SK-N-SH (cell line): Measurements from ENCODE around the gene PABPN1L. TPM values are rescaled to one million over a fixed set of nuclear protein-coding genes. Genes with fewer than 3 reads are reported as not detected.
"Not testable (repeated sequence)": the region's sequence is repeated elsewhere in the genome, so short reads cannot be mapped to it uniquely, and the experiment has no call there.

Source experiments
- CTCF ChIA-PET: fragments of 300-600, 350-600 bp; formaldehyde crosslinking; extraction: SDS; loops from one replicate; lab custom pipeline; 2021; lab: Yijun Ruan, JAX
- POLR2A ChIA-PET: fragments of 350-600 bp; sonication (Branson Sonifier 250); formaldehyde crosslinking; extraction: SDS; loops from one replicate; lab custom pipeline; 2020; ENCODE audit warnings: antibody characterized with exemption, inconsistent platforms; lab: Yijun Ruan, JAX
- DNase-seq: peaks from one replicate; pipeline ENCODE4 v3.0.0; 2012
- H2AFZ ChIP-seq: fragments of 200-600 bp; sonication (generic); 2 replicates; pipeline ENCODE4 v1.8.1; 2016; ENCODE audit warnings: antibody characterized with exemption, mild to moderate bottlenecking, low read depth
- H3F3A ChIP-seq: fragments of 200-600 bp; sonication (generic); replicated peaks from 2 replicates; pipeline ENCODE3; 2016; ENCODE audit warnings: antibody characterized with exemption, mild to moderate bottlenecking; ENCODE audit not compliant: insufficient read depth
- H3K27ac ChIP-seq, 2 experiments: fragments of 200-500 bp in 1 of 2; fragments of 200-600 bp in 1 of 2; sonication (Bioruptor generic) in 1 of 2; sonication (generic), shearing (Covaris generic) in 1 of 2; 2 replicates each; pipeline versions ENCODE4 v1.5.1 to v1.6.1; 2014 to 2016; ENCODE audit warnings: low read depth in 2 of 2, inconsistent platforms in 1 of 2, low read length in 1 of 2, mild to moderate bottlenecking in 1 of 2, mixed read lengths in 1 of 2
- H3K27me3 ChIP-seq: fragments of 200-600 bp; sonication (generic), shearing (Covaris generic); 2 replicates; pipeline ENCODE4 v1.6.1; 2016; ENCODE audit warnings: mixed run types; ENCODE audit not compliant: insufficient read depth
- H3K36me3 ChIP-seq, 2 experiments: fragments of 200-500 bp in 1 of 2; fragments of 200-600 bp in 1 of 2; sonication (Bioruptor generic) in 1 of 2; sonication (generic) in 1 of 2; replicated peaks in 1 of 2; 2 replicates each; pipeline versions ENCODE3 to v1.5.1; 2014 to 2016; ENCODE audit warnings: low read length in 1 of 2, mild to moderate bottlenecking in 1 of 2; ENCODE audit not compliant: insufficient read depth in 2 of 2, control insufficient read depth in 1 of 2
- H3K4me1 ChIP-seq, 2 experiments: fragments of 200-500 bp in 1 of 2; fragments of 200-600 bp in 1 of 2; sonication (Bioruptor generic) in 1 of 2; sonication (generic), shearing (Covaris generic) in 1 of 2; 2 replicates each; pipeline versions ENCODE4 v1.5.1 to v1.6.1; 2014 to 2016; ENCODE audit warnings: low read depth in 1 of 2, low read length in 1 of 2, mixed run types in 1 of 2; ENCODE audit not compliant: insufficient read depth in 2 of 2, control insufficient read depth in 1 of 2
- H3K4me2 ChIP-seq: fragments of 200-600 bp; sonication (generic), shearing (Covaris generic); 2 replicates; pipeline ENCODE4 v1.6.1; 2017; ENCODE audit warnings: mixed run types
- H3K4me3 ChIP-seq, 2 experiments: fragments of 200-500 bp in 1 of 2; fragments of 200-600 bp in 1 of 2; sonication (Bioruptor generic) in 1 of 2; sonication (generic), shearing (Covaris generic) in 1 of 2; 2 replicates each; pipeline versions ENCODE4 v1.5.1 to v1.8.1; 2014 to 2016; ENCODE audit warnings: low read depth in 2 of 2, inconsistent platforms in 1 of 2, low read length in 1 of 2, mild to moderate bottlenecking in 1 of 2, mixed read lengths in 1 of 2, moderate library complexity in 1 of 2
- H3K79me2 ChIP-seq: fragments of 200-600 bp; sonication (generic); 2 replicates; pipeline ENCODE4 v1.8.1; 2017; ENCODE audit warnings: mild to moderate bottlenecking; ENCODE audit not compliant: insufficient read depth
- H3K9ac ChIP-seq: fragments of 200-600 bp; sonication (generic); 2 replicates; pipeline ENCODE4 v1.6.1; 2017; ENCODE audit warnings: mixed run types
- H3K9me2 ChIP-seq: fragments of 200-600 bp; sonication (generic); 2 replicates; pipeline ENCODE4 v1.6.1; 2017; ENCODE audit warnings: mixed run types
- H3K9me3 ChIP-seq: fragments of 200-600 bp; sonication (generic); 2 replicates; pipeline ENCODE4 v1.6.1; 2017; ENCODE audit warnings: mixed run types, mild to moderate bottlenecking, moderate library complexity
- H4K20me1 ChIP-seq: fragments of 200-600 bp; sonication (generic); 2 replicates; pipeline ENCODE4 v1.6.1; 2017; ENCODE audit warnings: mild to moderate bottlenecking, mixed run types; ENCODE audit not compliant: insufficient read depth
- CHD2 ChIP-seq: fragments of 150-350 bp; IDR thresholded peaks from 2 replicates; pipeline ENCODE4 v1.6.1; 2018; ENCODE audit warnings: low read length; ENCODE audit not compliant: partially characterized antibody
- ELF1 ChIP-seq: IDR thresholded peaks from 2 replicates; pipeline ENCODE4 v1.4.0; 2012
- FOXM1 ChIP-seq: IDR thresholded peaks from 2 replicates; pipeline ENCODE4 v1.4.0; 2012; ENCODE audit warnings: low read depth, mild to moderate bottlenecking
- GABPA ChIP-seq: IDR thresholded peaks from 2 replicates; pipeline ENCODE4 v1.4.0; 2012; ENCODE audit warnings: low read depth, mild to moderate bottlenecking
- GATA2 ChIP-seq: sonication (generic); formaldehyde crosslinking; IDR thresholded peaks from 2 replicates; pipeline ENCODE4 v1.5.0; 2020; ENCODE audit warnings: mild to moderate bottlenecking, missing genetic modification reagents
- JUND ChIP-seq: IDR thresholded peaks from 2 replicates; pipeline ENCODE4 v1.4.0; 2012
- MXI1 ChIP-seq: IDR thresholded peaks from 2 replicates; pipeline ENCODE4 v1.6.1; 2012; ENCODE audit warnings: mild to moderate bottlenecking, low read depth, low read length, improper control_type of control experiment
- NRF1 ChIP-seq: IDR thresholded peaks from 2 replicates; pipeline ENCODE4 v1.6.1; 2012; ENCODE audit warnings: low read depth, mild to moderate bottlenecking, low read length
- PBX3 ChIP-seq: IDR thresholded peaks from 2 replicates; pipeline ENCODE4; 2012
- POLR2AphosphoS5 ChIP-seq: IDR thresholded peaks from 2 replicates; pipeline ENCODE4 v1.6.1; 2012; ENCODE audit warnings: low read depth, low read length
- RCOR1 ChIP-seq: fragments of 150-350 bp; IDR thresholded peaks from 2 replicates; pipeline ENCODE4 v1.6.1; 2017; ENCODE audit warnings: antibody characterized with exemption, low read length
- RFX5 ChIP-seq: IDR thresholded peaks from 2 replicates; pipeline ENCODE4 v1.6.1; 2012; ENCODE audit warnings: mild to moderate bottlenecking, improper control_type of control experiment, low read length
- SIN3A ChIP-seq: IDR thresholded peaks from 2 replicates; pipeline ENCODE4 v1.6.1; 2012; ENCODE audit warnings: low read depth, mild to moderate bottlenecking, low read length, moderate library complexity, borderline replicate concordance
- SMC3 ChIP-seq: IDR thresholded peaks from 2 replicates; pipeline ENCODE4 v1.6.1; 2012; ENCODE audit warnings: low read depth, low read length, improper control_type of control experiment
- TAF1 ChIP-seq: IDR thresholded peaks from 2 replicates; pipeline ENCODE4 v1.6.1; 2012; ENCODE audit warnings: low read depth, mild to moderate bottlenecking, low read length, moderate library complexity, borderline replicate concordance
- TCF12 ChIP-seq: IDR thresholded peaks from 2 replicates; pipeline ENCODE4 v1.4.0; 2012
- USF1 ChIP-seq: IDR thresholded peaks from 2 replicates; pipeline ENCODE4 v1.4.0; 2012; ENCODE audit warnings: low read depth, borderline replicate concordance
- USF2 ChIP-seq: fragments of 150-350 bp; IDR thresholded peaks from 2 replicates; pipeline ENCODE4 v1.6.1; 2017; ENCODE audit warnings: antibody characterized with exemption, low read length, low read depth, borderline replicate concordance
- YY1 ChIP-seq: IDR thresholded peaks from 2 replicates; pipeline ENCODE4 v1.4.0; 2012; ENCODE audit warnings: low read depth, mild to moderate bottlenecking
- WGBS: methylation state at CpG from one replicate; pipeline ENCODE4 v1.1.6; 2017; ENCODE audit warnings: low lambda C conversion rate; 5-methylcytosine and 5-hydroxymethylcytosine counted together
- polyA plus RNA-seq, 3 experiments: library from polyadenylated mRNA; depleted of rRNA; stranded (reverse); fragments of >200 nt; gene quantifications; 2 replicates each; pipeline ENCODE4 v1.2.3, GENCODE V29; 2012

Gene PABPN1L
- polyA plus RNA-seq, 1 of the 3 experiments (the other 2 are of a cell fraction): not detected

- 91% methylated on average over 13 of the region's 33 CpGs for WGBS
- Histone ChIP-seq H3K79me2 (no peaks in the 10 kb centered on the region), H3K27ac (no peak overlapping the region), H3K27me3 (no peaks in the 10 kb centered on the region), H3K4me1 (no peaks in the 10 kb centered on the region), H3K9me2 (no peaks in the 10 kb centered on the region), H3F3A (no peaks in the 10 kb centered on the region), H2AFZ (no peak overlapping the region), H3K9me3 (no peaks in the 10 kb centered on the region), H4K20me1 (no peaks in the 10 kb centered on the region), H3K36me3 (peaks cover 0 to 19% of the 10 kb centered on the region in 2 experiments), H3K9ac (no peak overlapping the region), H3K4me2 (no peak overlapping the region), H3K4me3 (no peak overlapping the region)
- TF ChIP-seq MXI1: no peak
- TF ChIP-seq RCOR1: no peak
- no peak for TF ChIP-seq TCF12
- no peak for TF ChIP-seq CHD2
- no peak for TF ChIP-seq FOXM1
- TF ChIP-seq YY1: no peak
- no peak for TF ChIP-seq GATA2 (CRISPR knock-in tag)
- no peak for TF ChIP-seq POLR2AphosphoS5
- ChIA-PET CTCF (interaction anchor here (1.2 kb wide), 2 partner anchors 9 to 343 kb away, joined by 3 read pairs; no protein-coding TSS in a partner anchor), POLR2A (no interaction called here)
- no peak for DNase-seq
Measured at GRCh38 chr16:88824256-88825077, 42.0 kb downstream of the PABPN1L start.

DNA sequence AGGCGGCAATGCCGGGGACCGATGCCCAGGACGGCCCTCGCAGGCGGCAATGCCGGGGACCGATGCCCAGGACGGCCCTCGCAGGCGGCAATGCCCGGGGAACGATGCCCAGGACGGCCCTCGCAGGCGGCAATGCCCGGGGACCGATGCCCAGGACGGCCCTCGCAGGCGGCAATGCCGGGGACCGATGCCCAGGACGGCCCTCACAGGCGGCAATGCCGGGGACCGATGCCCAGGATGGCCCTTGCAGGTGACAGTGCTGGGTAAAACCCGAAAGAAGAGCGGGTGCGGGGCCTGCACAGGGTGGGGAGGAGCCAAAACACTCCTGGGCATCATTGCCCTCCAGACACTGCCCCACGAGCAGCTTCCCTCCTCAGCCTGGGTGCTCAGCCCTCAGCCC, 42.8 kb downstream of the PABPN1L start:
- H3K4me1 ChIP-seq, H3K27me3 ChIP-seq, H3K9me3 ChIP-seq, H3K4me3 ChIP-seq, H3K9ac ChIP-seq, DNase-seq, H3K79me2 ChIP-seq, H3K27ac ChIP-seq, H2AFZ ChIP-seq, H4K20me1 ChIP-seq, POLR2A ChIA-PET, H3K9me2 ChIP-seq, H3F3A ChIP-seq, H3K4me2 ChIP-seq: not testable (repeated sequence)
- H3K36me3 ChIP-seq: peaks cover 0 to 19% of the 10 kb centered on the region in 2 experiments
- CTCF ChIA-PET: interaction anchor here (0.6 kb wide), 1 partner anchor 57 kb away, joined by 3 read pairs; no protein-coding TSS in a partner anchor
- 97% methylated on average over 24 of the region's 31 CpGs for WGBS

DNA sequence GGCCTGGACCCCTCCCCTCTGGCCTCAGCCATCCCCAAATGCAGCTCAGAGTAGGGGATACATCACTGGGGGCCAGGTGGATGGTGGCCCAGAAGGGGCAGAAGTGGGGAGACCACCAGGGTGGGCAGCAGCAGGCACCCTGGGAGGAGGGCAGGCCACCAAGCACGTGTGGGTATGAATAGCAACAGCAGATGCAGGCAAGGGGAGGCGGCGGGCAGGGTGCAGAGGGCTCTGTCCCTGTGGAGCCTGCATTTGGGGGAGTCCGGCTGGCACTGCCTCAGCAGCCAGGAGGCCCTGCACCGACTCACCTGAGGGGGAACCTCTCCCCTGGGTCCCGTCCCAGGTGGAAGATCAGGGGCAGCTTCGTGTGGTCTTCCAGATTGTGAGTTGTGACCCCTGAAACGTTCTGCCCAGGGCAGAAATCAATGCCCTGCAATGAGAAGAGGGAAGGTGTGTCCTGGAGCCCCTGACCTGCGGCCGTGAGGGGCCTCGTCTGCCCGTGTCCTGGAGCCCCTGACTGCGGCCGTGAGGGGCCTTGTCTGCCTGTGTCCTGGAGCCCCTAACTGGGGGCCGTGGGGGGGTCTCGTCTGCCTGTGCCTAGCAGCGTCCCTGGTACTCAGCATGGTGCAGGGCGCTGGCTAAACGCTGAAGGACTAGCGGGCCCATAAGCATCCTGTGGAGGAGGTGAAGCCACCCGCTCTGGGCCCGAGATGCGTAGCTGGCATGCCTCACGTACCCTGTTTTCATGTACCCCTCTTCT, 44.0 kb downstream of the PABPN1L start:
- Histone ChIP-seq H4K20me1 (no peaks in the 10 kb centered on the region), H3K4me3 (no peak overlapping the region), H3K9me3 (no peaks in the 10 kb centered on the region), H3K4me1 (no peaks in the 10 kb centered on the region), H3K27me3 (no peaks in the 10 kb centered on the region), H3K9me2 (no peaks in the 10 kb centered on the region), H3K9ac (no peak overlapping the region), H2AFZ (no peak overlapping the region)
- CTCF ChIA-PET: interaction anchor here (1.8 to 4.0 kb wide), 3 partner anchors 10 to 345 kb away, joined by 6 to 13 read pairs (median 8); partner anchors contain the start of genes GALNS and TRAPPC2L
- POLR2A ChIA-PET: no interaction called here
- no peak for DNase-seq
- no peak for TF ChIP-seq RFX5
- no peak for TF ChIP-seq NRF1
- TF ChIP-seq FOXM1: no peak
- TF ChIP-seq JUND: no peak
- TF ChIP-seq PBX3: no peak
- no peak for TF ChIP-seq GABPA
- TF ChIP-seq USF2: no peak
- TF ChIP-seq ELF1: no peak
- TF ChIP-seq SMC3: no peak
- no peak for TF ChIP-seq CHD2
- no peak for TF ChIP-seq TAF1
- no peak for TF ChIP-seq SIN3A
- TF ChIP-seq USF1: no peak
- no peak for TF ChIP-seq MXI1
- TF ChIP-seq, all 33 proteins: peak for 0
- no peaks in the 10 kb centered on the region for H3K79me2 ChIP-seq
- H3F3A ChIP-seq: no peaks in the 10 kb centered on the region
- H3K36me3 ChIP-seq: peaks cover 0 to 17% of the 10 kb centered on the region in 2 experiments
- WGBS: 90% methylated on average over 11 of the region's 24 CpGs
- no peak overlapping the region for H3K27ac ChIP-seq
- H3K4me2 ChIP-seq: no peak overlapping the region
